Posterior cingulate gyrus (tissue), 11 donors: Measurements from ENCODE around the gene PARVA.

ENCODE experiments used
- DNase-seq, 10 donors: peaks; one replicate each; pipeline versions ENCODE4 v3.0.0 to v3.0.0-alpha.2; 2020 to 2021; ENCODE audit warnings: mixed read lengths in 3 of 10
- intact Hi-C: fragments of 100-400 bp; cut with DNase I; formaldehyde crosslinking; loops from one replicate; pipeline ENCODE4 v1.15.1; 2023

Gene PARVA

GRCh38 chr11:12402691-12403120 is 25.3 kb downstream of the PARVA start:
- no peak for DNase-seq
- intact Hi-C loops, result no loop called here

GRCh38 chr11:12403122-12403996 is 26.0 kb downstream of the PARVA start:
- intact Hi-C loops, result no loop called here
- no peak for DNase-seq

- intact Hi-C loops, result no loop called here
- no peak for DNase-seq
Measured at GRCh38 chr11:12403997-12404350, 26.6 kb downstream of the PARVA start.

GRCh38 chr11:12404436-12404835 is 27.1 kb downstream of the PARVA start:
- no peak for DNase-seq
- intact Hi-C loops, result no loop called here

GRCh38 chr11:12408156-12408770 is 30.9 kb downstream of the PARVA start:
- intact Hi-C loops, result no loop called here
- no peak for DNase-seq

GRCh38 chr11:12409621-12410005 is 32.2 kb downstream of the PARVA start:
- intact Hi-C loops, result loop anchor here (1.0 to 5.0 kb wide), 2 partner anchors 77 to 480 kb away; no protein-coding TSS in a partner anchor
- no peak for DNase-seq

GRCh38 chr11:12410006-12410728 is 32.8 kb downstream of the PARVA start:
- DNase-seq, result peak in 8 of 10 donors; percentile 31 to 90 (median 52)
- intact Hi-C loops, result loop anchor here (1.0 to 5.0 kb wide), 2 partner anchors 78 to 479 kb away; no protein-coding TSS in a partner anchor

GRCh38 chr11:12411393-12411792 is 34.0 kb downstream of the PARVA start:
- intact Hi-C loops, result loop anchor here (5.0 kb wide), 1 partner anchor 79 kb away; no protein-coding TSS in a partner anchor
- DNase-seq, result no peak

- intact Hi-C loops, result loop anchor here (5.0 kb wide), 1 partner anchor 80 kb away; no protein-coding TSS in a partner anchor
Measured at GRCh38 chr11:12411806-12412727, 34.7 kb downstream of the PARVA start.

GRCh38 chr11:12413141-12414052 is 36.0 kb downstream of the PARVA start:
- no peak for DNase-seq
- intact Hi-C loops, result loop anchor here (5.0 kb wide), 1 partner anchor 81 kb away; no protein-coding TSS in a partner anchor

More at GRCh38 chr11:12411806-12412727, 34.7 kb downstream of the PARVA start:
- peak in 7 of 10 donors; percentile 28 to 89 (median 40) for DNase-seq

GRCh38 chr11:12414611-12415010 is 37.2 kb downstream of the PARVA start:
- no peak for DNase-seq
- intact Hi-C loops, result loop anchor here (5.0 kb wide), 1 partner anchor 82 kb away; no protein-coding TSS in a partner anchor

GRCh38 chr11:12415342-12415966 is 38.1 kb downstream of the PARVA start:
- intact Hi-C loops, result no loop called here
- DNase-seq, result no peak

GRCh38 chr11:12416552-12416951 is 39.2 kb downstream of the PARVA start:
- no peak for DNase-seq
- intact Hi-C loops, result no loop called here

GRCh38 chr11:12417691-12418611 is 40.6 kb downstream of the PARVA start:
- no peak for DNase-seq
- intact Hi-C loops, result no loop called here

GRCh38 chr11:12420040-12420439 is 42.7 kb downstream of the PARVA start:
- DNase-seq, result no peak
- intact Hi-C loops, result no loop called here

- intact Hi-C loops, result no loop called here
- no peak for DNase-seq
Measured at GRCh38 chr11:12420706-12421105, 43.3 kb downstream of the PARVA start.

GRCh38 chr11:12421386-12421785 is 44.0 kb downstream of the PARVA start:
- no peak for DNase-seq
- intact Hi-C loops, result no loop called here
